Measurements from ENCODE around the gene WDR37.

DNA sequence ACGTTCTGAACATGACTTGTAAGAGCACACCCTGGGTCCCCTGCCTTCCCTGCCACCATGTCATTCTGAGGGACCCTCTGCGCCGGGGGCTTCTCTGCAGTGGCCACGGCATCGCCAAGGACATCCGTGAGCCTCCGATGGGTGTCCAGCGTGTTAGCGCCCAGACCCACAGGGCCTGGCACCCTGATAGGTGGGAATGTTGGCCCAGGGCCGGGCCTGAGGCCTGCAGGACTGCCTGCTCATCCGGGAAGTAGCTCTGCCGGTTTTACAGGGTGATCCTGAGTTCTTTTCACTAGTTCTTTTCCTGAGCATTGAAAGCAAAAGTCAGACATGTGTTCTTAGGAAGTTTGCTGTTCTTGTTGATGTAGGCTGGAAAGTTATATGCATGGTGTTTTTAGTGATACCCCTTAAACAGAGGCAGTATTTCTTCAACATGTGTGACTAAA lies 54.5 kb downstream of the WDR37 start:
- TF ChIP-seq, protein P1, sequence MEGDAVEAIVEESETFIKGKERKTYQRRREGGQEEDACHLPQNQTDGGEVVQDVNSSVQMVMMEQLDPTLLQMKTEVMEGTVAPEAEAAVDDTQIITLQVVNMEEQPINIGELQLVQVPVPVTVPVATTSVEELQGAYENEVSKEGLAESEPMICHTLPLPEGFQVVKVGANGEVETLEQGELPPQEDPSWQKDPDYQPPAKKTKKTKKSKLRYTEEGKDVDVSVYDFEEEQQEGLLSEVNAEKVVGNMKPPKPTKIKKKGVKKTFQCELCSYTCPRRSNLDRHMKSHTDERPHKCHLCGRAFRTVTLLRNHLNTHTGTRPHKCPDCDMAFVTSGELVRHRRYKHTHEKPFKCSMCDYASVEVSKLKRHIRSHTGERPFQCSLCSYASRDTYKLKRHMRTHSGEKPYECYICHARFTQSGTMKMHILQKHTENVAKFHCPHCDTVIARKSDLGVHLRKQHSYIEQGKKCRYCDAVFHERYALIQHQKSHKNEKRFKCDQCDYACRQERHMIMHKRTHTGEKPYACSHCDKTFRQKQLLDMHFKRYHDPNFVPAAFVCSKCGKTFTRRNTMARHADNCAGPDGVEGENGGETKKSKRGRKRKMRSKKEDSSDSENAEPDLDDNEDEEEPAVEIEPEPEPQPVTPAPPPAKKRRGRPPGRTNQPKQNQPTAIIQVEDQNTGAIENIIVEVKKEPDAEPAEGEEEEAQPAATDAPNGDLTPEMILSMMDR (IDR thresholded peaks at IDR 0.05): no peak
- no peak for TF ChIP-seq POLR2A (IDR thresholded peaks at IDR 0.05)

Measured in uterus (tissue), 2 donors.